Neural progenitor cell (in vitro differentiated cells): ENCODE results near the gene PRIMA1. TPM values are rescaled to one million over a fixed set of nuclear protein-coding genes. Genes with fewer than 3 reads are reported as not detected.

Source experiments
- DNase-seq: peaks from one replicate; pipeline ENCODE4 v3.0.0-alpha.2; 2016; ENCODE audit warnings: low spot score
- H2AFZ ChIP-seq: fragments of 200-600 bp; sonication (generic); replicated peaks from 2 replicates; pipeline ENCODE4 v1.6.1; 2016; ENCODE audit warnings: antibody characterized with exemption
- H3F3A ChIP-seq: fragments of 200-600 bp; sonication (generic); 2 replicates; pipeline ENCODE4 v1.6.1; 2016; ENCODE audit warnings: antibody characterized with exemption, low read depth
- H3K27ac ChIP-seq: fragments of 200-600 bp; sonication (generic); 2 replicates; pipeline ENCODE4 v1.5.1; 2016; ENCODE audit warnings: mild to moderate bottlenecking
- H3K27me3 ChIP-seq: fragments of 200-600 bp; sonication (generic); 2 replicates; pipeline ENCODE4 v1.6.1; 2016; ENCODE audit warnings: mild to moderate bottlenecking, moderate library complexity
- H3K36me3 ChIP-seq: fragments of 200-600 bp; sonication (generic); 2 replicates; pipeline ENCODE4 v1.5.1; 2016
- H3K4me1 ChIP-seq: fragments of 200-600 bp; sonication (generic); 2 replicates; pipeline ENCODE4 v1.6.1; 2016; ENCODE audit warnings: mixed run types
- H3K4me2 ChIP-seq: fragments of 200-600 bp; sonication (generic); 2 replicates; pipeline ENCODE4 v1.6.1; 2016
- H3K4me3 ChIP-seq: fragments of 200-600 bp; sonication (generic); 2 replicates; pipeline ENCODE4 v1.5.1; 2016
- H3K79me2 ChIP-seq: fragments of 200-600 bp; sonication (generic); 2 replicates; pipeline ENCODE4 v1.6.1; 2016; ENCODE audit warnings: low read depth
- H3K9ac ChIP-seq: fragments of 200-600 bp; sonication (generic); 2 replicates; pipeline ENCODE4 v1.6.1; 2016
- H3K9me3 ChIP-seq: fragments of 200-600 bp; sonication (generic); 2 replicates; pipeline ENCODE4 v1.5.1; 2016; ENCODE audit warnings: low read depth
- H4K20me1 ChIP-seq: fragments of 200-600 bp; sonication (generic); 2 replicates; pipeline ENCODE4 v1.6.1; 2016; ENCODE audit warnings: low read depth
- H3K27ac Mint-ChIP-seq: 3 replicates; pipeline ENCODE4 v1.8.0; 2021; ENCODE audit warnings: mixed read lengths
- H3K27me3 Mint-ChIP-seq: 2 replicates; pipeline ENCODE4 v1.8.0; 2022; ENCODE audit warnings: low read depth, mild to moderate bottlenecking, inconsistent platforms, moderate library complexity, mixed read lengths; ENCODE audit not compliant: insufficient read depth
- H3K36me3 Mint-ChIP-seq: 3 replicates; pipeline ENCODE4 v1.8.0; 2021; ENCODE audit warnings: mixed read lengths
- H3K4me1 Mint-ChIP-seq: 3 replicates; pipeline ENCODE4 v1.8.0; 2021; ENCODE audit warnings: mixed read lengths
- H3K4me3 Mint-ChIP-seq: 3 replicates; pipeline ENCODE4 v1.8.0; 2021; ENCODE audit warnings: mild to moderate bottlenecking, moderate library complexity, mixed read lengths
- H3K9me3 Mint-ChIP-seq: 3 replicates; pipeline ENCODE4 v1.8.0; 2020; ENCODE audit warnings: mixed read lengths
- EZH2 ChIP-seq: fragments of 200-600 bp; sonication (generic); IDR thresholded peaks from 2 replicates; pipeline ENCODE4 v1.6.1; 2017; ENCODE audit warnings: antibody characterized with exemption, mild to moderate bottlenecking, moderate library complexity
- EZH2phosphoT487 ChIP-seq: fragments of 200-600 bp; sonication (generic); IDR thresholded peaks from 2 replicates; pipeline ENCODE4 v1.6.1; 2017; ENCODE audit warnings: antibody characterized with exemption
- total RNA-seq: library from RNA; depleted of rRNA; stranded (reverse); fragments of >200 nt; gene quantifications from 2 replicates; pipeline ENCODE4 v1.2.3, GENCODE V29; 2015; ENCODE audit warnings: low replicate concordance
- TF ChIP-seq, protein P1 (sequence below): fragments of 200-600 bp; sonication (generic); IDR thresholded peaks from 2 replicates; pipeline ENCODE4 v1.5.1; 2017; ENCODE audit warnings: antibody characterized with exemption, mild to moderate bottlenecking

PRIMA1 gene, protein sequence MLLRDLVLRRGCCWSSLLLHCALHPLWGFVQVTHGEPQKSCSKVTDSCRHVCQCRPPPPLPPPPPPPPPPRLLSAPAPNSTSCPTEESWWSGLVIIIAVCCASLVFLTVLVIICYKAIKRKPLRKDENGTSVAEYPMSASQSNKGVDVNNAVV
- total RNA-seq: 2.5 and 2.8 TPM in 2 replicates

DNA sequence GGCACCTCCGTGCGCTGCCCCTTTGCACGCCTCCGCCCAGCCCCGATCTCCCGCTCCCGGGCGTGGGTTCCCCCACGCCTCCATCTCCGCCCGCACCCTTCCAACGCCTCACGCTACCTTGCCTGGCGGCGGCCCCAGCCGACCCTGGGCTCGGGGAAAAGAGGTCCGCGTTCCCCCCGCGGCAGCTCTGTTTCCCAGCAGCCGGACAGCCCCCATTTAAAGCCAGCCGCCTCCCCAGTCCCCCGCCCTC is at the start of gene PRIMA1:
TSS of gene PRIMA1 (minus strand) at position 193 of the 250 bp plus-strand sequence. CDS start 767 bp downstream, outside the sequence.
- H3K36me3 Mint-ChIP-seq: no peaks in the 10 kb centered on the region
- Histone ChIP-seq H3F3A (peaks cover 30% of the 10 kb centered on the region), H3K4me2 (peak within 1 kb of the TSS; percentile 97), H3K4me3 (peak within 1 kb of the TSS; percentile 94), H3K4me1 (peaks cover 9% of the 10 kb centered on the region), H3K27ac (no peak within 1 kb of the TSS), H3K9me3 (no peaks in the 10 kb centered on the region), H3K79me2 (no peaks in the 10 kb centered on the region), H3K9ac (no peak within 1 kb of the TSS), H2AFZ (peak within 1 kb of the TSS; percentile 98), H3K27me3 (peaks cover 23% of the 10 kb centered on the region), H4K20me1 (peaks cover 9% of the 10 kb centered on the region), H3K36me3 (no peaks in the 10 kb centered on the region)
- peak within 1 kb of the TSS; percentile 93 for H3K27ac Mint-ChIP-seq
- peak; percentile 43 for TF ChIP-seq EZH2
- TF ChIP-seq EZH2phosphoT487: peak; percentile 23
- TF ChIP-seq, protein P1, sequence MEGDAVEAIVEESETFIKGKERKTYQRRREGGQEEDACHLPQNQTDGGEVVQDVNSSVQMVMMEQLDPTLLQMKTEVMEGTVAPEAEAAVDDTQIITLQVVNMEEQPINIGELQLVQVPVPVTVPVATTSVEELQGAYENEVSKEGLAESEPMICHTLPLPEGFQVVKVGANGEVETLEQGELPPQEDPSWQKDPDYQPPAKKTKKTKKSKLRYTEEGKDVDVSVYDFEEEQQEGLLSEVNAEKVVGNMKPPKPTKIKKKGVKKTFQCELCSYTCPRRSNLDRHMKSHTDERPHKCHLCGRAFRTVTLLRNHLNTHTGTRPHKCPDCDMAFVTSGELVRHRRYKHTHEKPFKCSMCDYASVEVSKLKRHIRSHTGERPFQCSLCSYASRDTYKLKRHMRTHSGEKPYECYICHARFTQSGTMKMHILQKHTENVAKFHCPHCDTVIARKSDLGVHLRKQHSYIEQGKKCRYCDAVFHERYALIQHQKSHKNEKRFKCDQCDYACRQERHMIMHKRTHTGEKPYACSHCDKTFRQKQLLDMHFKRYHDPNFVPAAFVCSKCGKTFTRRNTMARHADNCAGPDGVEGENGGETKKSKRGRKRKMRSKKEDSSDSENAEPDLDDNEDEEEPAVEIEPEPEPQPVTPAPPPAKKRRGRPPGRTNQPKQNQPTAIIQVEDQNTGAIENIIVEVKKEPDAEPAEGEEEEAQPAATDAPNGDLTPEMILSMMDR: no peak
- peaks cover 17% of the 10 kb centered on the region for H3K4me1 Mint-ChIP-seq
- DNase-seq: no peak
- H3K27me3 Mint-ChIP-seq: peaks cover 32% of the 10 kb centered on the region
- H3K4me3 Mint-ChIP-seq: peak within 1 kb of the TSS; percentile 88
- H3K9me3 Mint-ChIP-seq: peaks cover 6% of the 10 kb centered on the region

DNA sequence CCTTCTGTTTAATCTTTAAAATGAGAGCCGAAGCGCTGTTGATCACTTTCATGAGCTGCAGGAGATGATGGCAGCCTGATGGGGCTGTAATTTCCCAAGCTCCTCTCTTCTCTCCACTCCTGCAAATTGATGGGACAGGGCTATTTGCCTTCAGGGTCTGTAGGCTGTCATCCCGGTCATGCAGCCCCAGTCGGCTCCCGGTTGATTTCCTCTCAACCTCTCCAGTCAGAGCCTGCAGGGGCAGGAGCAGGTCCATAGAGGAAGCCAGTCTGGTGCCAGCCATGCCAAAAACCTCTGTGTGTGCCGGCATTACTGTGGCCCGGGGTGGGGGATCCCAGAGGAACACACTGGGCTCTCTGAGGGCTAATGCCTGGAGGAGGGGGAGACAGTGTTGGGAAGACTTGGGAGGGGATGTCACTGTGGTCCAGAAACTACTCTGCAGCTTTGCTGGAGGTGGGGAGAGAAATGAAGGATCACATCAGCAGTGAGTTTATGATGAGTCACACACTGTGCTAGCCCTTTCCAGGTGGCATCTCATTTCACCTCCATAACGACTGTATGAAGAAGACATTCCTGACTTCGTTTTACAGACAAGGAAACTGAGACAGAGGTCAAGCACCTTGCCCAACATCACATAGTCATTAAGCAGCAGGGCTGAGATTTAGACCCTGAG is 46.5 kb upstream of the PRIMA1 start:
- H3K27ac Mint-ChIP-seq: no peak overlapping the region
- TF ChIP-seq EZH2phosphoT487 (no peak), EZH2 (no peak)
- TF ChIP-seq, protein P1: no peak
- H3K27me3 Mint-ChIP-seq: peaks cover 9% of the 10 kb centered on the region
- H4K20me1 ChIP-seq: no peaks in the 10 kb centered on the region
- H3K9me3 ChIP-seq: no peaks in the 10 kb centered on the region
- H3K4me3 Mint-ChIP-seq: no peak overlapping the region
- H3K36me3 ChIP-seq: no peaks in the 10 kb centered on the region
- no peak overlapping the region for H3K27ac ChIP-seq
- no peaks in the 10 kb centered on the region for H3K27me3 ChIP-seq
- no peak overlapping the region for H3K9ac ChIP-seq
- no peaks in the 10 kb centered on the region for H3K79me2 ChIP-seq
- no peak for DNase-seq
- no peaks in the 10 kb centered on the region for H3K4me1 Mint-ChIP-seq
- H2AFZ ChIP-seq: no peak overlapping the region
- H3K36me3 Mint-ChIP-seq: no peaks in the 10 kb centered on the region
- H3K9me3 Mint-ChIP-seq: peaks cover 2% of the 10 kb centered on the region
- H3F3A ChIP-seq: no peaks in the 10 kb centered on the region
- H3K4me3 ChIP-seq: no peak overlapping the region
- peaks cover 7% of the 10 kb centered on the region for H3K4me1 ChIP-seq
- H3K4me2 ChIP-seq: no peak overlapping the region

DNA sequence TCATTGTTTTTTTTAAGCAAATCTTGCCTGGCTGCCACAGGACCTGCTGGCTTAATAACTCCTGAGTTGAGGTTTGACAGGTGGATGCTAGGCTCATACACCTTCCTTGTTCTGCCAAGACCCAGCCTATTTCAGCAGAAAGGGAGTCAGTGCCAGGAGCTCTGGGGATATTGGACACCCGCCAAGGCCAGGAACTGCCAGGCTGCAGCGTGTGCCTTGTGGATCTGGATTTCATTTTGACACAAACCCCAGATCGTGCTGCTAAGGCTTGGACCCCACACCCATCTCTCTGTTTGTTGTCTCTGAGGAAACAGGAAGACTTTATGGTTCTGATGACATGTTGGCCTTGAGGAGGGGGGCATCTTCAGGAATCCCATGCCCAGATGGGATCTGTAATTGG is 44.4 kb upstream of the PRIMA1 start:
- H4K20me1 ChIP-seq: no peaks in the 10 kb centered on the region
- no peak overlapping the region for H3K27ac Mint-ChIP-seq
- H2AFZ ChIP-seq: no peak overlapping the region
- H3K36me3 ChIP-seq: no peaks in the 10 kb centered on the region
- no peaks in the 10 kb centered on the region for H3F3A ChIP-seq
- no peak overlapping the region for H3K9ac ChIP-seq
- no peak overlapping the region for H3K27ac ChIP-seq
- no peaks in the 10 kb centered on the region for H3K36me3 Mint-ChIP-seq
- H3K9me3 ChIP-seq: no peaks in the 10 kb centered on the region
- H3K4me1 ChIP-seq: peaks cover 7% of the 10 kb centered on the region
- H3K4me2 ChIP-seq: no peak overlapping the region
- TF ChIP-seq, protein P1: no peak
- TF ChIP-seq EZH2phosphoT487 (no peak), EZH2 (no peak)
- no peak overlapping the region for H3K4me3 ChIP-seq
- H3K79me2 ChIP-seq: no peaks in the 10 kb centered on the region
- DNase-seq: no peak
- no peaks in the 10 kb centered on the region for H3K4me1 Mint-ChIP-seq
- no peaks in the 10 kb centered on the region for H3K27me3 ChIP-seq
- H3K4me3 Mint-ChIP-seq: no peak overlapping the region
- peaks cover 11% of the 10 kb centered on the region for H3K27me3 Mint-ChIP-seq
- H3K9me3 Mint-ChIP-seq: peaks cover 3% of the 10 kb centered on the region
